HG03354 (cell line): ENCODE measurements around the gene KCNQ1OT1.

ENCODE experiments used
- ATAC-seq: cut with Tn5 transposase; IDR thresholded peaks from one replicate; pipeline ENCODE4 v1.9.1; 2021; ENCODE audit warnings: mild to moderate bottlenecking; ENCODE audit not compliant: unreplicated experiment, poor library complexity, severe bottlenecking

The KCNQ1OT1 gene

GRCh38 chr11:2722955-2723354, 23.2 kb upstream of the KCNQ1OT1 start:
- ATAC-seq: no peak

DNA sequence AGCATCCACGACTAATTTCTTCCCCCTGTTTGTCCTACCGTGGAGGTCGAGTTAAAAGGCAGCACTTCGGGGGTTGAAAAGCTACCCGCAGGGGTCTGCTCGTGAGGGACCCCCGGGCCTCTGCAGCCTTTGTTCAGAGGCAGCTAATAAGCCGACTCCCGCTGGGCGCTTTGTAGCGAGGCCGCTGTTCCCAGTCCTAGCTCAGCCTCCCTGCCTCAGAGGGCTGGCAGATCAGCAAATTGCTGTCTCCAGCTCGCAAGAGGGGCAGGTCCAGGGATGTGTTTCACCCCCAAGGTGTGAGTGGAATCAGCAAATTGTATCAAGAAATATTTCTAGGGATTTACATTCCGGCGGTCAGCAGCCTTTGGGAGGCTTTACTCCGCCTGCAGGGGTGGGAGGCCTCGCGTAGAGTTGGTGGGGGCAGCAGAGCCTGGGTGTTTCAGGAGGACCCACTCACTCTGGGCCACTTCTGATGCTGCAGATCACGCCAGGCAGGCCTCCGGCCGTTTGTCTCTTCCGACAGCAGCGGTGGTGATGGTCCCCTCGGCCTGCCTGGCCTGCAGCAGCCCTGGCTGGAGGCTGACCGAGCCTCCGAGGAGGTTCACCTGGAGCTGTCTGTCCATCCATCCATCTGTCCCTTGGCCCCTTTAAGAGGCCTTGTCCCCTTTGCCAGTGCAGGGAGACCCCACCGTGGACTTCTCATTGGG, 21.6 kb upstream of the KCNQ1OT1 start:
- ATAC-seq: no peak

GRCh38 chr11:2719831-2720590, 20.2 kb upstream of the KCNQ1OT1 start:
- no peak for ATAC-seq

DNA sequence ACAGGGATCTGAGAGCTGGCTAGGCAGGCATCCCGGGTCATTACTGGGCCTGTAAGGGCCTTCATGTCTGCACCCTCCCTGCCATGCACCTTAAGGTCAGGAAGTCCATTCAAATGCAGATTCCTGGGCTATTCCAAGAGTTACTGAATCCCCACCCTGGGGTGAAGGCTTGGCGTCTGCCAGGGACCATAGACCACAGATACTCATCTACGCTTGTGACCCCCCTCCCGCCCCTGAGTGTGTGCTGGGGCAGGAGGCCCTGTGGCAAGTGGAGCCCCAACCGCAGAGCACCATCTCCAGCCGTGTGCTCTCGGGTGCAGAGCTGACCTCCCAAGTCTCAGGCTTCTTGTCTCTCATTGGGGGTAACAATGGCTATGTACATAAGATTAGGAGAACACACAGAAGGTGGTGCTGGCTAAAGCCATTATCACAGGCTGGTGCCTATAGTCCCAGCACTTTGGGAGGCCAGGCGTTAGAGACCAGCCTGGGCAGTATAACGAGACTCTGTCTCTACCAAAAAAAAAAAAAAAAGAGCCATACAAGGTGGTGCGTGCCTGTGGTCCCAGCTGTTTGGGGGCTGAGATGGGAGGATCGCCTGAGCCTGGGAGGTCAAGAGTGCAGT, 19.1 kb upstream of the KCNQ1OT1 start:
- no peak for ATAC-seq

- ATAC-seq: no peak
Measured at GRCh38 chr11:2717561-2718325, 17.9 kb upstream of the KCNQ1OT1 start.

GRCh38 chr11:2716376-2717095, 16.7 kb upstream of the KCNQ1OT1 start:
- ATAC-seq: no peak

DNA sequence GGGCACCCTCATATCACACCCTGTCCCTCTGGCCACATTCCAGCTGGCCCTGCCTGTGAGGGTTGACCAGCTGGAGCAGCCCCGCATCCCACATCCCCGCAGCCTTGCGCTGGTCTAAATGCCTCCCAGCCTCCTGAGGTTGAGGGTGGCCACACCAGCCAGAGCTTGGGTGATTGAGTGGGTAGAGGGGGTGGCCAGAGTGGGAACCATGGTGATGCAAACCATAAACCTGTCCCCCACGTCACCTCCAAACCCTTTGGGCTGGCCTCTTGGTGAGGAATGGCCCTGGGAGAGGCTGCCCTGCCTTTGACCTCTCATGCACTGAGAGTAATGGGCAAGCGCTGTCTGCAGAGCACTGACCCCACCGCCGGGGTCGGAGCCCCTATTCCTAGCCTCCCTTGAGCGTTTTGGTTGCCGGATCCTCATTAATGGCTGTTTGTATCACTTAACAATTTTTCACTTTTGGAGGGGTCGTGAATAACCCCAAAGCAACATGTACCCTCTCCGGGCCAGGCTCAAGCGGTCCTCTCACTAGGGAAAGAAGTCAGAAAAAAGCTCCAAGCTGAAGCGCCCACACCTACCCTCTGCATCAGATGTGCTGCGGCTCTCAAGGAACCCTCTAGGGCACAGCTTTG, 16.0 kb upstream of the KCNQ1OT1 start:
- ATAC-seq: no peak

DNA sequence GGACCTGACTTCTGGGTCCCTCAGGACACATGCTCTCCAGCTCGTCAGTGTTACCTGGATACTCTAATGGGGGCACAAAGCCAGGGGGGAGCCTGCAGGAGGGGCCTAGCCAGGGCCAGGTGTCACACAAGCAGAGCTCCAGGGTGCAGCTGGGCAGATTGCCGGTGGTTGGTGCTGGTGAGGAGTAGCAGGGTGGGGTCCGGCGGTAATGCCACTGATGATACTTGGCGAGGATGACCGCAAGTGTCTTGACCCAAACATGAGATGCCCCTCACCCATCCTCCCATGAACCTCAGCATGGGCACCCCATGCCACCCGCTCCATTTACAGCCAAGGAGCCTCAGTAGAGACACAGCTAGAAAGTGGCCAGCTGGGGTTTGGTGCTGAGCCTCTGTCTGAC, 15.1 kb upstream of the KCNQ1OT1 start:
- no peak for ATAC-seq

GRCh38 chr11:2714463-2714800, 14.6 kb upstream of the KCNQ1OT1 start:
- no peak for ATAC-seq

GRCh38 chr11:2713661-2714462, 14.1 kb upstream of the KCNQ1OT1 start:
- ATAC-seq: no peak

DNA sequence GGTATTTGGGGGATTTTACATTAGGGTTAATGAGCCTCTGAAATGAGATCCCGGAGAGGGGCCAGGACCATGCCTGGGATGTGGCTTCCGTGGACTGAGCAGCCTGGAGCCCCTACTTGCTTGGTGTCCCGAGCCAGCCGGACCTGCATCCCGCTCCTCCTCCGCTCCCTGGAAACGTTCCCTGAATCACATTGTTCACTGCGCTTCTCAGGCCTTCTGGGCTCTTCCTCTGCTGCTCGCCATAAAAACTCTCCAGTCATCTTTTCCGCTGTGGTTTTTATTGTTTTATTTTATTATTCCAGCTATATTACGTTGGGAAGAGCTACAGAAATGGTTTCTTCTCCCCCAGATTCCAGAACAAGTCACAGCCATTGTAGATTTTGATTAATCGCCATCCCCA, 13.3 kb upstream of the KCNQ1OT1 start:
- no peak for ATAC-seq

DNA sequence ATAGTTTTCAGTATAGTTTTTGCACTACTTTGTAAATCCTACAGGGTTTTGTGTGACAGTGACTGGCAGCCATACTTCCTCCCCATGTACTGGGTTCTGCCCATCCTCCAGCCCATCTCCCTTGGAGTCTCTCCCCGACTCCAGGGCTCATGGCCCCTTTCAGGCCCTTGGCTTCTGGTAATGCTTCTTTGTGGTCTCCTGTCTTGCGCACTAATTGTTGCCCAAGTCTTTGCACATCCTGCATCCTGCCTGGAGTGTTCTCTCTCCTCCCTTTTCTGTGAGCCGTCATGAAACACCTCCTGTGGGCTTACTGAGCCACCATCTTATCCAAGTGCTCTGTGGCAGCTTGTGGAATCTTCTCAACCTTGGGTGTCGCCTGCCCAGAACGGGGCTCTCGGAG, 11.4 kb upstream of the KCNQ1OT1 start:
- no peak for ATAC-seq

GRCh38 chr11:2709429-2709828, 9.6 kb upstream of the KCNQ1OT1 start:
- no peak for ATAC-seq

DNA sequence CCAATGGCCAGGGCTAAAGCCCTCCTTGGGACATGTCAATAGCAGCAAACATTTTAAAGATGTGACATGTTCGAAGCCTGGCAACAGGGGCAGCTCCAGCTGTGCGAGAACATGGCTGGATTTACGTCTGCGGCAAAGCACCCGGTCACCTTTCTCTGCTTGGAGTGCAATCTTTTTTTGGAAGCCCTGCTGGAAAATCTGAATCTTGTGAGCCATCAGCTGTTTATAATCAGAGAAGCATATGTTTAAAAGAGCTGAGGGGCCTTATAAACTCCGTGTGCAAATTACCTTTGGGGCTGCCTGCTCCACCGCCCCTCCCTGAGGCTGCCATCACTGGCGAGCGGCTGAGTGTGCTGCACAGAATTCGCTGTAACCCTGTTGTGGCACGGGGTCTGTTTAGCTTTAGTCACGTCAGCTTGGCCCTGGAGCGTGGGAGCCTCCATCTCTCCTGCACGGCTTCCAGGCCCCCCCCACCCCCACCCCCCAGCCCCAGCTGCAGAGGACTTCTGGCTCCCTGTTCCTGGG, 9.0 kb upstream of the KCNQ1OT1 start:
- no peak for ATAC-seq

DNA sequence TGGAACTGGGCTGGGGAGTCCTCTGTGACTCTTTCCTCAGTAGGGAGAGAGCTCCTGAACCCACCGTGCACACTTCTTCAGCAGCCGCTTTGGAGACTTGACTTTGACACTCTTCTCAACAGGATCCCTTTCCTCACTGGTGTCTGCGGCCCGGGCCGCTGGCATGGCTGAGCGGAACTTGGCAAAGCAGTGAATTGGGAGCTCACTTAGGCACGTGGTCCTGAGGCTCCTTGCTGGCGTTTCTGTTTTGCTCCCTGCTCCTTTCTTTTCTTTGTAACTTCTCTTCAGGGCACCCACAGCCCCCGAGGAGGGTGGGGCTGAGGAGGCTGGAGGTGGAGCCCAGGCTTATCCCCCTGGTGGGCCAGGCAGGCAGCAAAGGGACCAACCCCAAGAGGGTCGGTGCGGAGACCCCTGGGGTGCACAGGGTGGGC, 8.4 kb upstream of the KCNQ1OT1 start:
- ATAC-seq: no peak

DNA sequence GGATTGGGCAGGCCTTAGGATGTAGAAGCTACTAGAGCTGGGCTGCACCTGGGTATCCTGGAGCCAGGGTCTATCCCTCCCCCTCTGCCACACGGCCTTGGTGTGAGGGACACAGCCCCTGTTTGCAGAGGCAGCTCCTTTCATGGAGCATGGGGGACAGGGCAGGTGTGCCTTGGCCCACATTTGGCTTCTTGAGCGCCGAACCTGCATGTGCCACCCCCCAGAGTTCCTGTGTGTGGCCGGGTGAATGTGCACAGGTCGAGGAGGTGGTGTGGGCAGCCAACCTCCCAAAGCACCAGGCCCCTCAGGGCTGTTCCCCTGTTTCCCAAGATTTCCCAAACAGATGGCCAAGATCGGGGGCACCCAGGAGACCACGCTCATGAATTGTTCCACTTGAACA, 7.9 kb upstream of the KCNQ1OT1 start:
- ATAC-seq: no peak

DNA sequence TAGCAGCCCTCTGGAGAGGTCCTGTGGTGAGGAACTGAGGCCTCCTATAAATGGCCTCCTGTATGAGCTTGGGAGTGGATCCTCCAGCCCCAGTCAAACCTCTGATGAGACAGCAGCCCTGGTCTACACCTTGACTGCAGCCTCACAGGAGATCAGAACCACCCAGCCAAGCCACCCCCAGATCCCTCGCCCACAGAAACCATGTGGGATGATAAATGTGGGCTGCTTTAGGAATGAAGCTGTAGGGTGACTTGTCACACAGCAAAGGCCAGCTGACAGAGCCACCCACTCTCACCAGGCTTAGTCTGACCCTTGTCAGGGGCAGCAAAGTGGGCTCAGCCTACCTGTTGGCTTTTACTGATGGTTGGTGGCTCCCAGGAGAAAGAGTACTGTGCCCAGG, 6.5 kb upstream of the KCNQ1OT1 start:
- no peak for ATAC-seq

GRCh38 chr11:2704896-2705606, 5.3 kb upstream of the KCNQ1OT1 start:
- no peak for ATAC-seq
